Prostate gland (tissue), 2 donors: ENCODE measurements around the gene GNAI3.

Experiments used
- CTCF ChIP-seq, 4 experiments: fragments of 200-600 bp in 2 of 4; fragments of 450-650 bp in 2 of 4; sonication (generic) in 2 of 4; IDR thresholded peaks; 1 replicate in 3 of 4; 2 replicates in 1 of 4; pipeline ENCODE4 v1.5.1; 2016 to 2019; ENCODE audit warnings: antibody characterized with exemption in 4 of 4, mild to moderate bottlenecking in 2 of 4, moderate library complexity in 2 of 4
- POLR2AphosphoS5 ChIP-seq: sonication (generic); formaldehyde crosslinking; IDR thresholded peaks from one replicate; pipeline ENCODE4 v1.6.1; 2017; ENCODE audit warnings: antibody characterized with exemption

DNA sequence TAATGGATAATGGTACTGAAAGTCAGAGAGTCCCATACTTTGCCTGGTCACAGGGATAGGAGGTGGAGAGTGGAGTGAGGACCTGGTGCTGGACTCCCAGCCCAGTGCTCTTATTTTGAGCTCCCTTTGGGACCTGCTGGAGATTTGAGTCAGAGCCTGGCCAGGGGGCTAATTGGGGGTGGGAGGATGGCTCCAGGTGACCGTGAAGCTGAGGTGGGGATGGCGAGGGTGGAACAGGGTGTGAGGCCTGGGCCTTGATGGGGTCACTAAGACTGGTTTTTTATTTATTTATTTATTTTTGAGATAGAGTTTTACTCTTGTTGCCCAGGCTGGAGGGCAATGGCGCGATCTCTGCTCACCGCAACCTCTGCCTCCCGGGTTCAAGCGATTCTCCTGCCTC, 89.0 kb downstream of the GNAI3 start:
- no peak for TF ChIP-seq POLR2AphosphoS5
- no peak for TF ChIP-seq CTCF (IDR thresholded peaks at IDR 0.05)
